Cardiac muscle cell (in vitro differentiated cells and primary cell): Measurements from ENCODE around the gene SMARCA5. TPM values are rescaled to one million over a fixed set of nuclear protein-coding genes. Genes with fewer than 3 reads are reported as not detected.

Experiments used
- DNase-seq, 2 donors: peaks; one replicate each; pipeline versions ENCODE4 v3.0.0 to v3.0.0-alpha.2; 2010 to 2017; ENCODE audit warnings: low read depth in 1 of 2, low spot score in 1 of 2
- H3K27ac ChIP-seq: fragments of 200-600 bp; sonication (generic); 2 replicates; pipeline ENCODE4 v1.5.1; 2016
- H3K27me3 ChIP-seq: fragments of 200-600 bp; sonication (generic); 2 replicates; pipeline ENCODE4 v1.6.0; 2016; ENCODE audit warnings: control low read depth
- H3K36me3 ChIP-seq: fragments of 200-600 bp; sonication (generic); 2 replicates; pipeline ENCODE4 v1.5.1; 2016; ENCODE audit warnings: control low read depth
- H3K4me1 ChIP-seq: fragments of 200-600 bp; sonication (generic); 2 replicates; pipeline ENCODE4 v1.8.1; 2017; ENCODE audit warnings: low read depth, mild to moderate bottlenecking, mixed run types
- H3K4me3 ChIP-seq: fragments of 200-600 bp; sonication (generic); 2 replicates; pipeline ENCODE4 v1.5.1; 2016; ENCODE audit warnings: mild to moderate bottlenecking
- H3K9me3 ChIP-seq: fragments of 200-600 bp; sonication (generic); 2 replicates; pipeline ENCODE4 v1.5.1; 2017; ENCODE audit warnings: low read depth, mild to moderate bottlenecking, control low read depth
- polyA plus RNA-seq: library from polyadenylated mRNA; unstranded; fragments of >200 nt; fragmentation: Nextera tagmentation; extraction: Ambion mirVana; gene quantifications from 2 replicates; pipeline ENCODE4 v1.2.1, GENCODE V29; 2016
- total RNA-seq: library from RNA; depleted of rRNA; stranded (reverse); fragments of >200 nt; gene quantifications from 2 replicates; pipeline ENCODE4 v1.2.3, GENCODE V29; 2016
- TF ChIP-seq, protein P1 (sequence below): IDR thresholded peaks from 2 replicates; pipeline ENCODE4 v1.5.1; 2012; ENCODE audit warnings: low read depth, mild to moderate bottlenecking, low read length

Gene SMARCA5
- total and polyA plus RNA-seq, 2 experiments from 2014 or later: 45.3 to 49.6 TPM

DNA sequence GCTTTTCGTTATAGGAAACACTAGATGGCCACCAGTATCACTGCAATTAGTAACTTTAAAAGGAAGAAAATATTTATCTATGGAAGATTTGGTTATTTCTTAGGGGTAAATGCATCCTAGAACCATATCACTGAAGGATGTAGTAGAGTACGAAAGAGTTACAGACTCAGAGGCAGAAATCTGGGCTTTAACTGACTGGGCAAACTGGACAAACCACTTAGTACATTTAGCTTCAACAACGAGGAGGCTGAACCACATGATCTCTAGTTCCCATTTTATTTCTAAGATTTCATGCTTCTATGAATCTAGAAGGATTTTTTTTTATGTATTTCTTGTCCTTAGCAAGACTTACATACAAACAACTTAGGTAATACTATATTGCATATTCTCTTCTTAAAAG, 93.0 kb downstream of the SMARCA5 start:
- Histone ChIP-seq H3K27me3 (no peaks in the 10 kb centered on the region), H3K4me1 (no peaks in the 10 kb centered on the region), H3K4me3 (no peak overlapping the region), H3K36me3 (no peaks in the 10 kb centered on the region), H3K9me3 (peaks cover 4% of the 10 kb centered on the region), H3K27ac (no peak overlapping the region)
- TF ChIP-seq, protein P1, sequence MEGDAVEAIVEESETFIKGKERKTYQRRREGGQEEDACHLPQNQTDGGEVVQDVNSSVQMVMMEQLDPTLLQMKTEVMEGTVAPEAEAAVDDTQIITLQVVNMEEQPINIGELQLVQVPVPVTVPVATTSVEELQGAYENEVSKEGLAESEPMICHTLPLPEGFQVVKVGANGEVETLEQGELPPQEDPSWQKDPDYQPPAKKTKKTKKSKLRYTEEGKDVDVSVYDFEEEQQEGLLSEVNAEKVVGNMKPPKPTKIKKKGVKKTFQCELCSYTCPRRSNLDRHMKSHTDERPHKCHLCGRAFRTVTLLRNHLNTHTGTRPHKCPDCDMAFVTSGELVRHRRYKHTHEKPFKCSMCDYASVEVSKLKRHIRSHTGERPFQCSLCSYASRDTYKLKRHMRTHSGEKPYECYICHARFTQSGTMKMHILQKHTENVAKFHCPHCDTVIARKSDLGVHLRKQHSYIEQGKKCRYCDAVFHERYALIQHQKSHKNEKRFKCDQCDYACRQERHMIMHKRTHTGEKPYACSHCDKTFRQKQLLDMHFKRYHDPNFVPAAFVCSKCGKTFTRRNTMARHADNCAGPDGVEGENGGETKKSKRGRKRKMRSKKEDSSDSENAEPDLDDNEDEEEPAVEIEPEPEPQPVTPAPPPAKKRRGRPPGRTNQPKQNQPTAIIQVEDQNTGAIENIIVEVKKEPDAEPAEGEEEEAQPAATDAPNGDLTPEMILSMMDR: no peak
- no peak for DNase-seq

Other genes starting within 250 kb of the SMARCA5 start
- 35.8 and 63.9 TPM in 2 replicates for gene GAB1, start 176.8 kb upstream of the SMARCA5 start, total RNA-seq
- 11.9 and 16.0 TPM in 2 replicates for gene GAB1, start 176.8 kb upstream of the SMARCA5 start, polyA plus RNA-seq
- not detected in 2 replicates for gene FREM3, start 187.0 kb downstream of the SMARCA5 start, total RNA-seq
- gene FREM3, start 187.0 kb downstream of the SMARCA5 start, polyA plus RNA-seq: not detected in 2 replicates